Esophagus muscularis mucosa (tissue), 3 donors: ENCODE measurements around the gene ZNF474.

Experiments
- CTCF ChIP-seq, 3 experiments: fragments of 200-600 bp in 2 of 3; fragments of 450-650 bp in 1 of 3; sonication (generic) in 2 of 3; IDR thresholded peaks; one replicate each; pipeline ENCODE4 v1.5.1; 2017 to 2019; ENCODE audit warnings: antibody characterized with exemption in 3 of 3, mild to moderate bottlenecking in 2 of 3, moderate library complexity in 1 of 3
- POLR2A ChIP-seq: fragments of 450-650 bp; IDR thresholded peaks from one replicate; pipeline ENCODE4 v1.6.1; 2017; ENCODE audit warnings: antibody characterized with exemption, moderate library complexity, mild to moderate bottlenecking, low read depth
- POLR2AphosphoS5 ChIP-seq, 2 donors: sonication (generic); formaldehyde crosslinking; IDR thresholded peaks; one replicate each; pipeline ENCODE4 v1.6.1; 2017; ENCODE audit warnings: antibody characterized with exemption in 2 of 2

- no peak for TF ChIP-seq POLR2A
- TF ChIP-seq CTCF (IDR thresholded peaks at IDR 0.05): no peak
- no peak for TF ChIP-seq POLR2AphosphoS5 (IDR thresholded peaks at IDR 0.05)
These were observed 32.0 kb upstream of the ZNF474 start for GRCh38 chr5:122097391-122097790.
